22Rv1 (cell line): Measurements from ENCODE around the gene NUDT16L1.

Source experiments
- CTCF ChIP-seq: fragments of 450-650 bp; IDR thresholded peaks from 2 replicates; pipeline ENCODE4 v1.5.1; 2017; ENCODE audit warnings: mild to moderate bottlenecking
- ZFX ChIP-seq: fragments of 450-650 bp; IDR thresholded peaks from 2 replicates; pipeline ENCODE4 v1.6.1; 2017; ENCODE audit warnings: antibody characterized with exemption, borderline replicate concordance

DNA sequence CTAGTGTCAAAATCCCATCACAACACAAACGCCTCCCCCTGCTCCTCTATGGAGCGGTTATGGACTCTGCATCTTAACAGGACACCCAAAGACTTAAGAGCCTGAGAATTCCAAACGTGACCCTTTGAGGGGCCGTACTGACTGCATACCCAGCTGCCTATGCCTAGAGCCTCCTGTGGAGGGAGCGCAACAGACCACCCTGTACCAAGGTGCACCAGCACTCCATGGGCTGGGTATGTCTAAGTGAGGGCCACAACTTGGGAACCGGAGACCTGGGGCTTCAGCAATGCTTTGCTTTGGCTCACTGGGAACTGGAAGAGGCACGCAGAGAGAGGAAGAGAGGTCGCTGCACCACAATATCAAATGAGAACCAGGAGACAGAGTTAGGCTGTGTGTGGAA, 35.3 kb downstream of the NUDT16L1 start:
- TF ChIP-seq CTCF (no peak), ZFX (no peak)
